ENCODE data around the gene RAPGEF1. TPM values are rescaled to one million over a fixed set of nuclear protein-coding genes. Genes with fewer than 3 reads are reported as not detected.

The RAPGEF1 gene
- total RNA-seq, 1 experiment from 2014 or later, result 55.6 TPM

- Histone ChIP-seq H2BK12ac (ENCODE audit: insufficient read length, low read depth, low read length) (no peak overlapping the region), H3K23me2 (ENCODE audit: insufficient read length, low read depth, low read length, poor library complexity, severe bottlenecking) (no peaks in the 10 kb centered on the region), H3K18ac (ENCODE audit: insufficient read length, low read depth, low read length) (no peak overlapping the region), H2BK15ac (ENCODE audit: low read depth, low read length) (no peak overlapping the region), H3K9ac (ENCODE audit: extremely low read depth, insufficient read length, low read length) (no peak overlapping the region), H2AFZ (ENCODE audit: low read length) (no peak overlapping the region), H3K56ac (ENCODE audit: insufficient read length, low read depth, low read length) (no peak overlapping the region), H2AK5ac (ENCODE audit: insufficient read length, low read length) (no peak overlapping the region), H3K4me2 (ENCODE audit: insufficient read depth, insufficient read length, low read length) (no peak overlapping the region), H3K9me3 (ENCODE audit: control insufficient read depth, low read depth, low read length) (no peaks in the 10 kb centered on the region), H4K20me1 (ENCODE audit: control insufficient read depth, insufficient read depth, insufficient read length) (no peaks in the 10 kb centered on the region), H4K5ac (ENCODE audit: insufficient read length, low read depth, low read length) (no peak overlapping the region), H3K27ac (ENCODE audit: insufficient read length, low read depth, low read length) (no peak overlapping the region), H3K4ac (ENCODE audit: low read depth, low read length) (no peak overlapping the region), H4K8ac (replicated peaks; ENCODE audit: insufficient read length, low read depth, low read length) (no peak overlapping the region), H2BK120ac (ENCODE audit: low read depth, low read length, poor library complexity, severe bottlenecking) (no peak overlapping the region), H3T11ph (ENCODE audit: low read length) (no peak overlapping the region), H3K23ac (ENCODE audit: insufficient read length, low read depth, low read length) (no peak overlapping the region), H2BK20ac (ENCODE audit: low read depth, low read length, poor library complexity, severe bottlenecking) (no peak overlapping the region), H4K91ac (ENCODE audit: insufficient read length, low read depth, low read length) (no peak overlapping the region), H3K27me3 (ENCODE audit: insufficient read depth, low read length) (no peaks in the 10 kb centered on the region), H3K79me1 (ENCODE audit: insufficient read depth, low read depth, low read length, poor library complexity, severe bottlenecking) (no peaks in the 10 kb centered on the region), H2BK5ac (ENCODE audit: insufficient read length, low read length) (no peak overlapping the region), H3K79me2 (ENCODE audit: insufficient read depth, low read length) (no peaks in the 10 kb centered on the region), H3K4me1 (ENCODE audit: insufficient read depth, low read length) (no peaks in the 10 kb centered on the region; the same call in 1 of the 2 replicates), H3K14ac (ENCODE audit: insufficient read depth, low read length) (peak overlapping the region; percentile 1; the same call in 1 of the 2 replicates)
- TF ChIP-seq CTCF (conservative IDR thresholded peaks at IDR 0.05), result no peak
- no peak for DNase-seq
- no peaks in the 10 kb centered on the region for H3K9me3 Mint-ChIP-seq
- peaks cover 23 to 31% of the 10 kb centered on the region in 2 experiments for H3K4me1 Mint-ChIP-seq
- H3K36me3 Mint-ChIP-seq (ENCODE audit: insufficient read depth in 1 of 3, low read depth in 3 of 3), result peaks cover 5 to 14% (median 12%) of the 10 kb centered on the region in 3 experiments
- WGBS (ENCODE audit: extremely low coverage, insufficient read length, low lambda C conversion rate), result no CpG with 5 or more reads among the region's 13 CpGs
- no peaks in the 10 kb centered on the region for H3K27me3 Mint-ChIP-seq (ENCODE audit: low read depth)
- H3K27ac Mint-ChIP-seq, result peak overlapping the region in 2 of 3 experiments; percentile 34 to 38; a peak in 2 of 7 replicates
- no peak overlapping the region for H3K4me3 Mint-ChIP-seq
These were observed 108.6 kb downstream of the RAPGEF1 start for GRCh38 chr9:131631306-131631705.

Measured in H9 (cell line).